T-helper 2 cell treated with Interferon-gamma antibody and Interleukin-4, amounts not matched to agents 100 ng/mL and 5 ng/mL, for 36 hours (primary cell): Measurements from ENCODE around the gene PTAFR. TPM values are rescaled to one million over a fixed set of nuclear protein-coding genes. Genes with fewer than 3 reads are reported as not detected.

Experiments
- intact Hi-C: fragments of 100-400 bp; cut with micrococcal nuclease; formaldehyde crosslinking; loops from one replicate; pipeline ENCODE4 v1.15.1; 2023
- total RNA-seq: library from RNA; stranded (reverse); gene quantifications from 2 replicates; pipeline ENCODE4 v1.2.3, GENCODE V29; 2022

Gene PTAFR, protein sequence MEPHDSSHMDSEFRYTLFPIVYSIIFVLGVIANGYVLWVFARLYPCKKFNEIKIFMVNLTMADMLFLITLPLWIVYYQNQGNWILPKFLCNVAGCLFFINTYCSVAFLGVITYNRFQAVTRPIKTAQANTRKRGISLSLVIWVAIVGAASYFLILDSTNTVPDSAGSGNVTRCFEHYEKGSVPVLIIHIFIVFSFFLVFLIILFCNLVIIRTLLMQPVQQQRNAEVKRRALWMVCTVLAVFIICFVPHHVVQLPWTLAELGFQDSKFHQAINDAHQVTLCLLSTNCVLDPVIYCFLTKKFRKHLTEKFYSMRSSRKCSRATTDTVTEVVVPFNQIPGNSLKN
- total RNA-seq = 0.23 TPM in 2 replicates

GRCh38 chr1:28176492-28177470, at the start of gene PTAFR:
Gene PTAFR (minus strand): TSS chr1:28176690. CDS start chr1:28151021, 25,669 bp downstream.
- intact Hi-C loops = no loop called here

DNA sequence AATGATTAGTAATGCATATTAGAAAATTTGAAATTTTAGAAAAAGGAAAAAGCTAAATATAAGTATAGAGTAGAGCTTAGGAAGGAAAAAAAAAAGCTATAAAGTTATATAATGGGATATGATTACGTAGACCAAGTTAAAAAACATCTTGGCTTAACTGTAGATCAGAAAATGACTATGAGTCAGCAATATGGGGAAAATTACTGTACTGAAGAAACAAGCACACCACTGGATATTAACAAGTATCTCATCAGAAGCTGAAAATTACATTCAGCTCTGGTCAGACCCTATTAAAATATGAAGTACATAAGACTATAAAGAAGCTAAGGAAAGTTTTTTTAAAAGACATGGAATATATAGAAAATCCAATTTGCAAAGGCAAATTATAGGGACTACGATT, 36.8 kb upstream of the PTAFR start:
- intact Hi-C loops = no loop called here

DNA sequence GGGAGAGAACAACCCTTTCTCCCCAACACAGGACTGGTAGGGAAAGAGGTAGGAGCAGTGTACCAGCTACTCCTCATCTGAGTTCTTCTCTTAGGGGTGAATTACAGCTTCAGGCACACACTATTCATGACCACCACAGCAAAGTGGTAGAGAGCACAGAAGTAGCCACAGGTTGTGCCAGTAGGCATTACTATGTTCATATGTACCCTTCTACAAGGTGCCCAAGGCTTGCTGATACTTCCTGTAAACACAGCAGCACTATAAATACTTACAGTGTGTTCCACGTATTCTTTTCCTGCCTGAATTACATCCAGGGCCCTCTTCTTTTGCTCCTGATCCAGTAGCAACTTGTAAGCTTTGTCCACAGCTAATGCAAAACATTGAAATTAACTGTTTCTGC, 33.2 kb upstream of the PTAFR start:
- intact Hi-C loops = loop anchor here (1.0 to 10.0 kb wide), 2 partner anchors 118 to 355 kb away; no protein-coding TSS in a partner anchor

DNA sequence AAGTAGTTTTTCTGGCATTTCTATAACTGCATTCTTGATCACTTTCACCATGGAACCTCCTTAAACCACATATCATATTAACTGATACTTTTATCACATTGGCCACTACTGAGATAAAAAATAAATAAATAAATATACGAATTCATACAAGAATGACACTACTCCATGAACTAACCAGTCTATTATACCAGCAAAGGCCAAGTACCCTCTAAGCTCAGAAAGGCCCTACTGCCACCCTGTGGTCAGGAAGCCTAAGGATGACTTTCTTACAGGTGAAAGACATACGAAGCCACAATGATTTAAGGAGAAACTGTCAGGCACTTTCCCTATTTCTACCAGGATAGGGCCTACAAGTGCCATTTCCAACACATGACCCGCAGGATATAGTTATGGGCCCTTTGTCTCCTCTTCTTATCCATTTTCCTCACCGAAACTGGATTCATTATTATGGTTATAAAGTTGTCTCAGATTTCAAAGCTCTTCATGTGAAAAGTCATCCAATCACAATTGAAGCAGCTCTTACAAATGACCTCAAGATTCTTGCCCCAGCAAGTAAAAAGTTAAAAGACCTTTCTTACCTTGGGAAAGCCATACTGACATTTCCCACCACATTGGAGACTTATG, 32.4 kb upstream of the PTAFR start:
- intact Hi-C loops = loop anchor here (1.0 to 10.0 kb wide), 2 partner anchors 118 to 354 kb away; no protein-coding TSS in a partner anchor

DNA sequence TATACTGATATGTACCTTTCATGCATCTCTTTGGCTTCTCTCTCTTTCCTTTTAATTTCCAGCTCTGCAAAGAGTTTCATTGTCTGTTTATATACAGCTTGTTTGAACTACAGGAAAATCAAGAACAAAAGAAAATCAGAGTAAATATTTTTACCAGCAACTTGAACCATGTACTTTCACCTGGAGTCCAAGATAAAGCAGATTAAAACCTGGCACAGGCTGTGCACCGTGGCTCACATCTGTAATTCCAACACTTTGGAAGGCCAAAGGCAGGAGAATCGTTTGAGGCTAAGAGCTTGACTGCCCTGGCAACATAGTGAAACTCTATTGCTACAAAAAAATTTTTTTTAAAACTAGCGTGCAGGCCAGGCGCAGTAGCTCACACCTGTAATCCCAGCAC, 28.8 kb upstream of the PTAFR start:
- intact Hi-C loops = loop anchor here (10.0 kb wide), 1 partner anchor 350 kb away; no protein-coding TSS in a partner anchor

- intact Hi-C loops = loop anchor here (2.0 to 10.0 kb wide), 2 partner anchors 110 to 346 kb away; no protein-coding TSS in a partner anchor
Observed at GRCh38 chr1:28200234-28200873, 23.9 kb upstream of the PTAFR start.

GRCh38 chr1:28199328-28200233, 23.1 kb upstream of the PTAFR start:
- intact Hi-C loops = loop anchor here (1.0 to 10.0 kb wide), 3 partner anchors 30 to 345 kb away; no protein-coding TSS in a partner anchor

GRCh38 chr1:28197682-28198415, 21.4 kb upstream of the PTAFR start:
- intact Hi-C loops = no loop called here

- intact Hi-C loops = no loop called here
Observed at GRCh38 chr1:28196330-28196729, 19.8 kb upstream of the PTAFR start.

- intact Hi-C loops = no loop called here
Observed at GRCh38 chr1:28195780-28196179, 19.3 kb upstream of the PTAFR start.

GRCh38 chr1:28194326-28195035, 18.0 kb upstream of the PTAFR start:
- intact Hi-C loops = no loop called here

DNA sequence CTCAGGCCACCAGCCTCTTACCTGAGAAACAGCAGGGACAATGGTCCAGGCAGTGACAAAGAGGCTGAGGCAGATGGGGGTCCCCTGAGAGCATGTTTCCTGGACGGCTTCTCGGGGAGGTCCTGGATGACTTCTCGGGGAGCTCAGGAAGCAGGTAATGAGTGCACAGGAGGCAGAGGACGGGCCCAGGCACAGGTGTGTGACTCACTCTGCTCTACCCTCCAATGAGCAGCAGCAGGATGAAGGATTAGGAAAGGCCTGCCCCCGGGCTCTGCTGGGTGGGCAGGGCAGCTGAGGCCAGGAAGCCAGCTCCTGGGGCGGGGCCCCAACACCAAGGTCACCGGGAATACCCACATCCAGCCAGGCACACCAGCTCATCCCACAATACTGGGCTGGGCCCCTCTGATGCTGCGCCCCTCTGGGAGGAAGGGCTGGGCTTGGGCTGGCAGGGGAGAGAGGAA, 17.2 kb upstream of the PTAFR start:
- intact Hi-C loops = no loop called here

- intact Hi-C loops = no loop called here
Observed at GRCh38 chr1:28190996-28191645, 14.6 kb upstream of the PTAFR start.

GRCh38 chr1:28190337-28190979, 14.0 kb upstream of the PTAFR start:
- intact Hi-C loops = no loop called here

DNA sequence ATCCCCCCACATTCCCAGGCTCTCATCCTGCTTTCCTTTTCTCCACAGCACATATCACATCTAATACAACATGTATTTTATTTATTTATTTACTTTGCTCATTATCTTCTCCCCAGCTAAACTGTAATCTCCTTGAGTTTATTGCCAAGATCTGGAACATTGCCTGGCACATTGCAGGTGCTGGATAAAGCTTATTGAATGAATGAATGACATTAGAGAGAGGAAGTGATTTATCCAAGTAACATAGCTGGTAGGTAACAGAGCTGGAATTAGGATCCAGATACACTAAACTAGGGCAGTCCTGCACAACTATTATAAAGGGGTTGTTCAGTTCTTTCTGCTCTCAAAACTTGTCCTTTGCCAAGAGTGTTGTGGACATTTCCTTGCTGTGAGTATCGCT, 8.6 kb upstream of the PTAFR start:
- intact Hi-C loops = no loop called here

- intact Hi-C loops = no loop called here
Observed at GRCh38 chr1:28180306-28181305, 4.1 kb upstream of the PTAFR start.
